Measurements from ENCODE around the gene ZNF18.
A peak's percentile ranks its signal among the peaks of the same experiment; 100 is the strongest.

The ZNF18 gene

GRCh38 chr17:12035673-12036072 lies 38.4 kb upstream of the ZNF18 start:
- H3K4me3 ChIP-seq (ENCODE audit: low read depth, low read length), result no peak overlapping the region
- TF ChIP-seq, protein P1, sequence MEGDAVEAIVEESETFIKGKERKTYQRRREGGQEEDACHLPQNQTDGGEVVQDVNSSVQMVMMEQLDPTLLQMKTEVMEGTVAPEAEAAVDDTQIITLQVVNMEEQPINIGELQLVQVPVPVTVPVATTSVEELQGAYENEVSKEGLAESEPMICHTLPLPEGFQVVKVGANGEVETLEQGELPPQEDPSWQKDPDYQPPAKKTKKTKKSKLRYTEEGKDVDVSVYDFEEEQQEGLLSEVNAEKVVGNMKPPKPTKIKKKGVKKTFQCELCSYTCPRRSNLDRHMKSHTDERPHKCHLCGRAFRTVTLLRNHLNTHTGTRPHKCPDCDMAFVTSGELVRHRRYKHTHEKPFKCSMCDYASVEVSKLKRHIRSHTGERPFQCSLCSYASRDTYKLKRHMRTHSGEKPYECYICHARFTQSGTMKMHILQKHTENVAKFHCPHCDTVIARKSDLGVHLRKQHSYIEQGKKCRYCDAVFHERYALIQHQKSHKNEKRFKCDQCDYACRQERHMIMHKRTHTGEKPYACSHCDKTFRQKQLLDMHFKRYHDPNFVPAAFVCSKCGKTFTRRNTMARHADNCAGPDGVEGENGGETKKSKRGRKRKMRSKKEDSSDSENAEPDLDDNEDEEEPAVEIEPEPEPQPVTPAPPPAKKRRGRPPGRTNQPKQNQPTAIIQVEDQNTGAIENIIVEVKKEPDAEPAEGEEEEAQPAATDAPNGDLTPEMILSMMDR (IDR thresholded peaks at IDR 0.05; ENCODE audit: low read depth, low read length), result no peak

DNA sequence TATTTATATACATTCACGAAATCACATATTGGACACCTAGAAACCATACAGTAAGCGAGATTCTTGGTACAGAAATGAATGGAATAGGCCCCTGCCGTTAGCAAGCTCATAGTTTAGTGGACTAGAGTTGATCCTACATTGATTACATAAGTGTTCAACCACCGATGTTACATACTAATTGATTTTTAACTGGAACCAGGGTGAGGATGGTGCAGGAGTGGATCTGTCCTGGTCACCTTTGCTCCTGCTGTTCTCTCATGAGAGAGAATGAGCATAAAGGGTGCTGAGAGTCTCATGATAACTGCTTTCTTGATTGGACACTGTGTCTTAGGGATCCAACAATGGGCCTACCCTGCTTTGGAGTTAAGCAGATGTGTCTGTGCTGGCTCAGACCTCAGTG lies 37.3 kb upstream of the ZNF18 start:
- H3K4me3 ChIP-seq (ENCODE audit: low read depth, low read length), result no peak overlapping the region
- TF ChIP-seq, protein P1 (IDR thresholded peaks at IDR 0.05; ENCODE audit: low read depth, low read length), result no peak

DNA sequence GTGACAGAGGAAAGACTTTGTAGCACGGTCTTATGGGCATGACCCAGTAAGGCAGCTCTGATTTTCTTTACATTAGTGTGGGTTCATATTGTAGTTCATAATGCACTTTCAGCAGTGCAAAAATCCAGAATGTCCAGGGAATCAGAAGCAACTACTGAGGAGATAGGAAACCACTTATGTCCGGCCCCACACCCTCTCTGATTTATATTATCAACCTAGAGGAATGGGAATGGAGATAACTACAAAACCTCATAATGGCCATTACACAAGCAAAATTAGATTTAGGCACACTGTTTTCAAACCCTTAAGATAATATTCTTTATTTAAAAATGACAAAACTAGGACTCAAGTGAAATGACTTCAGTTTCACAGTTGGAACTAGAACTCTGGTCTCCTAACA lies 31.3 kb upstream of the ZNF18 start:
- TF ChIP-seq, protein P1 (IDR thresholded peaks at IDR 0.05; ENCODE audit: low read depth, low read length), result no peak
- no peak overlapping the region for H3K4me3 ChIP-seq (ENCODE audit: low read depth, low read length)

DNA sequence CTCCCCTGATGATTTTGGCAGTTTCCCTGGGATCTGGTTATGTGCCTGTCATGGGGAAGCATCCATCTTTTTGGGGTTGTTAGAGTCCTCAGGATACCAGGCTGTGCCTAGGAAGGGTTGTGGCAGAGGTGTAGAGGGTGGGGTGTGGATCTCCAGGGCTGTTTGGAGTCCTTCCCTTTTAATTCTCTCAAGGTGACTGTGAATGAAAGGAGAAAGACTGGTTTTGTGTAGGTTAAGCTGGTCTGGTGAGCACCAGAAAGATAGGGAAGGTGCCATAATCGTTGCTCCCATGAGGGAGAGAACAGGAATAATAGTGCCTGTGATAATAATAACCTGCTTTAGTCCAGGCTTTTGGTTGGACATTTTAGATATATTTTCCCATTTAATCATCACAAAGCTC lies 30.4 kb upstream of the ZNF18 start:
- TF ChIP-seq, protein P1 (IDR thresholded peaks at IDR 0.05; ENCODE audit: low read depth, low read length), result no peak
- no peak overlapping the region for H3K4me3 ChIP-seq (ENCODE audit: low read depth, low read length)

GRCh38 chr17:12024327-12024726 lies 27.1 kb upstream of the ZNF18 start:
- H3K4me3 ChIP-seq (ENCODE audit: low read depth, low read length), result no peak overlapping the region
- TF ChIP-seq, protein P1 (IDR thresholded peaks at IDR 0.05; ENCODE audit: low read depth, low read length), result no peak

DNA sequence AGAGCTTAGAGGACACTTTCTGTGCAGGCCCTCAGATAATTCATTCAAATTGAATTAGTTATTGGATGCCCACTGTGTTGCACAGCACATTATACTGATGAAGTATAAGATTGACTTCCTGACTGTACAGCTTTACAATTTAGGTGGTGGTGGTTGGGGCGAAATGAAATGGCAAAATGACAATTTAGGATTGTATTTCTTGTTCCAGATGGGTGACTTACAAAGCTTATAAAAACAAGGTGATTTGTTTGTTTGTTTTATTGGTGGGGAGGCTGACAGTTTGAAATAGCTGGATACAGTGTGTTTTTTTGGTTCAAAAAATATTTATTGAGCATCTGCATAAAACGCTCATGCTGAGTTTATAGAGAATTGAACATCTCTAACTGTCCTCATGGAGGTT lies 25.0 kb upstream of the ZNF18 start:
- peak overlapping the region; percentile 74; the same call in 1 of the 2 replicates for H3K4me3 ChIP-seq (ENCODE audit: low read depth, low read length)
- TF ChIP-seq, protein P1 (IDR thresholded peaks at IDR 0.05; ENCODE audit: low read depth, low read length), result no peak

DNA sequence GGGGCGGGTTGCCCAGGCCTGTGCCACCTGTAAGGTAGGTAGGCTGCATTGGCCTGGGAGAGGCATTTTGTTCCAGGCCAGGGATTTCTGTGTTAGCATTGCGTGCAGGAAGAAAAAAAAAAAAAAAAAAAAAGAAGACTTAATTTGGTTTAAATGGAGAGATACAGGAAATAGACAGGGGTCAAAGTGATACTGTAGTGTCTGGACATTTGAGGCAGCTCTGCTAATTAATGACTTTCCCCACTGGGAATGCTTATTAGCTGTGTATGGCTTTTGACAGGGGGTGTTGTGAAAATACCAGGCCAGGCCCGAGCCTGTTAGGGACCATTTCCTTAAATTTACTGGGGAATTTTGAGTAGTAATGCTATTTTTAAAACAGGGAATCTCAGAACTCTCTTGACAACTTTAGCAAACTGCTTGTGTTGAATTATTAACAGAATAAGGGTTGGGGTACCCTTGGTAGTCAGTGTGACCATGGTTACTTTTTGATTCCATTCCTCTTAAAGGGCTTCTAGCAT lies 24.4 kb upstream of the ZNF18 start:
- TF ChIP-seq, protein P1 (IDR thresholded peaks at IDR 0.05; ENCODE audit: low read depth, low read length), result no peak
- H3K4me3 ChIP-seq (ENCODE audit: low read depth, low read length), result peak overlapping the region; percentile 74
